HUES6 (cell line): ENCODE results near the gene ABCD3.

Experiments used
- H3K27ac ChIP-seq: 2 replicates; pipeline ENCODE4 v1.7.0; 2013; ENCODE audit warnings: low read depth, mild to moderate bottlenecking, low read length, inconsistent platforms
- H3K27me3 ChIP-seq: 2 replicates; pipeline ENCODE4 v1.6.1; 2013; ENCODE audit warnings: low read length; ENCODE audit not compliant: control insufficient read depth, insufficient read depth
- H3K36me3 ChIP-seq: 2 replicates; pipeline ENCODE4 v1.6.1; 2013; ENCODE audit warnings: low read length; ENCODE audit not compliant: control insufficient read depth, insufficient read depth
- H3K4me1 ChIP-seq: 2 replicates; pipeline ENCODE4 v1.6.1; 2013; ENCODE audit warnings: low read length; ENCODE audit not compliant: control insufficient read depth, insufficient read depth
- H3K4me3 ChIP-seq: 2 replicates; pipeline ENCODE4 v1.5.1; 2013; ENCODE audit warnings: low read depth, low read length
- H3K9ac ChIP-seq: one replicate; pipeline ENCODE4 v1.6.1; 2013; ENCODE audit warnings: mild to moderate bottlenecking, low read length
- H3K9me3 ChIP-seq: 2 replicates; pipeline ENCODE4 v1.6.1; 2013; ENCODE audit warnings: low read depth, low read length; ENCODE audit not compliant: control insufficient read depth, insufficient read depth

ABCD3 gene

GRCh38 chr1:94503153-94503552 is 85.0 kb downstream of the ABCD3 start:
- Histone ChIP-seq H3K9me3 (no peaks in the 10 kb centered on the region), H3K27ac (no peak overlapping the region), H3K9ac (no peak overlapping the region), H3K4me1 (no peaks in the 10 kb centered on the region), H3K4me3 (no peak overlapping the region), H3K27me3 (no peaks in the 10 kb centered on the region), H3K36me3 (peaks cover 34% of the 10 kb centered on the region)

- Histone ChIP-seq H3K4me3 (no peak overlapping the region), H3K27ac (no peak overlapping the region), H3K36me3 (peaks cover 22% of the 10 kb centered on the region), H3K9ac (no peak overlapping the region), H3K9me3 (no peaks in the 10 kb centered on the region), H3K27me3 (no peaks in the 10 kb centered on the region), H3K4me1 (no peaks in the 10 kb centered on the region)
Measured at GRCh38 chr1:94504601-94505000, 86.4 kb downstream of the ABCD3 start.

GRCh38 chr1:94512816-94513215 is 94.6 kb downstream of the ABCD3 start:
- Histone ChIP-seq H3K27me3 (no peaks in the 10 kb centered on the region), H3K4me3 (no peak overlapping the region), H3K36me3 (no peaks in the 10 kb centered on the region), H3K27ac (no peak overlapping the region), H3K9me3 (no peaks in the 10 kb centered on the region), H3K9ac (no peak overlapping the region), H3K4me1 (no peaks in the 10 kb centered on the region)

- H3K27ac ChIP-seq = no peak overlapping the region
- H3K9ac ChIP-seq = no peak overlapping the region
- H3K4me1 ChIP-seq = no peaks in the 10 kb centered on the region
- H3K27me3 ChIP-seq = no peaks in the 10 kb centered on the region
- H3K4me3 ChIP-seq = no peak overlapping the region
- H3K36me3 ChIP-seq = no peaks in the 10 kb centered on the region
- no peaks in the 10 kb centered on the region for H3K9me3 ChIP-seq
Measured at GRCh38 chr1:94514095-94514727, 96.0 kb downstream of the ABCD3 start.

- H3K36me3 ChIP-seq = no peaks in the 10 kb centered on the region
- no peak overlapping the region for H3K27ac ChIP-seq
- H3K4me1 ChIP-seq = no peaks in the 10 kb centered on the region
- H3K9me3 ChIP-seq = no peaks in the 10 kb centered on the region
- H3K9ac ChIP-seq = no peak overlapping the region
- no peak overlapping the region for H3K4me3 ChIP-seq
- no peaks in the 10 kb centered on the region for H3K27me3 ChIP-seq
Measured at GRCh38 chr1:94515296-94515947, 97.2 kb downstream of the ABCD3 start.

GRCh38 chr1:94519351-94519750 is 101.2 kb downstream of the ABCD3 start:
- Histone ChIP-seq H3K9me3 (no peaks in the 10 kb centered on the region), H3K4me3 (no peak overlapping the region), H3K9ac (no peak overlapping the region), H3K27ac (no peak overlapping the region), H3K36me3 (no peaks in the 10 kb centered on the region), H3K4me1 (peaks cover 8% of the 10 kb centered on the region; the same call in 1 of the 2 replicates), H3K27me3 (no peaks in the 10 kb centered on the region)

GRCh38 chr1:94522304-94522703 is 104.1 kb downstream of the ABCD3 start:
- no peak overlapping the region for H3K9ac ChIP-seq

GRCh38 chr1:94524531-94524930 is 106.3 kb downstream of the ABCD3 start:
- Histone ChIP-seq H3K9ac (no peak overlapping the region), H3K4me1 (peaks cover 24% of the 10 kb centered on the region), H3K27me3 (no peaks in the 10 kb centered on the region), H3K4me3 (no peak overlapping the region), H3K27ac (no peak overlapping the region), H3K36me3 (peaks cover 11% of the 10 kb centered on the region; the same call in 1 of the 2 replicates), H3K9me3 (no peaks in the 10 kb centered on the region)

More at GRCh38 chr1:94522304-94522703, 104.1 kb downstream of the ABCD3 start:
- H3K27me3 ChIP-seq = no peaks in the 10 kb centered on the region
- H3K36me3 ChIP-seq = no peaks in the 10 kb centered on the region
- H3K27ac ChIP-seq = no peak overlapping the region
- H3K4me3 ChIP-seq = no peak overlapping the region
- H3K4me1 ChIP-seq = peaks cover 8% of the 10 kb centered on the region; the same call in 1 of the 2 replicates
- H3K9me3 ChIP-seq = no peaks in the 10 kb centered on the region

GRCh38 chr1:94526152-94526980 is 108.2 kb downstream of the ABCD3 start:
- Histone ChIP-seq H3K4me3 (no peak overlapping the region), H3K9me3 (no peaks in the 10 kb centered on the region), H3K27ac (no peak overlapping the region), H3K36me3 (peaks cover 26% of the 10 kb centered on the region), H3K27me3 (no peaks in the 10 kb centered on the region), H3K4me1 (peaks cover 24% of the 10 kb centered on the region), H3K9ac (no peak overlapping the region)

GRCh38 chr1:94527447-94528031 is 109.3 kb downstream of the ABCD3 start:
- Histone ChIP-seq H3K4me1 (peaks cover 21% of the 10 kb centered on the region), H3K27ac (no peak overlapping the region), H3K36me3 (peaks cover 37% of the 10 kb centered on the region), H3K9ac (no peak overlapping the region), H3K9me3 (no peaks in the 10 kb centered on the region), H3K27me3 (no peaks in the 10 kb centered on the region), H3K4me3 (no peak overlapping the region)

- Histone ChIP-seq H3K4me1 (peaks cover 16% of the 10 kb centered on the region), H3K9me3 (no peaks in the 10 kb centered on the region), H3K4me3 (no peak overlapping the region), H3K36me3 (peaks cover 45% of the 10 kb centered on the region), H3K9ac (no peak overlapping the region), H3K27me3 (no peaks in the 10 kb centered on the region), H3K27ac (no peak overlapping the region)
Measured at GRCh38 chr1:94528299-94528698, 110.1 kb downstream of the ABCD3 start.
